GM12878 (cell line): Measurements from ENCODE around the gene SURF4. TPM values are rescaled to one million over a fixed set of nuclear protein-coding genes. Genes with fewer than 3 reads are reported as not detected.

ENCODE experiments used
- ATAC-seq: fragments of 200-7000 bp; cut with Tn5 transposase; 3 replicates; pipeline ENCODE4 v1.9.1; 2020; ENCODE audit warnings: mild to moderate bottlenecking, moderate library complexity
- BruUV-seq: library from RNA; stranded (reverse); fragments of 400-500 nt; replicated peaks from 2 replicates; lab custom pipeline; 2021; lab: Mats Ljungman, UMichigan
- CTCF ChIA-PET: fragments of 300-600 bp; sonication (Branson Sonifier 250); formaldehyde crosslinking; extraction: SDS; loops from one replicate; lab custom pipeline; 2021; ENCODE audit warnings: inconsistent platforms; lab: Yijun Ruan, JAX
- POLR2A ChIA-PET: fragments of 350-600 bp; formaldehyde crosslinking; extraction: SDS; loops from one replicate; lab custom pipeline; 2021; ENCODE audit warnings: inconsistent platforms; lab: Charles Lee
- RAD21 ChIA-PET: fragments of 300-600 bp; sonication (Branson Sonifier 250); formaldehyde crosslinking; loops from one replicate; lab custom pipeline; 2023; ENCODE audit warnings: antibody characterized with exemption; ENCODE audit not compliant: unreplicated experiment; lab: Charles Lee
- SMC1A ChIA-PET: fragments of 300-600 bp; sonication (Branson Sonifier 250); formaldehyde crosslinking; loops from one replicate; lab custom pipeline; 2023; ENCODE audit not compliant: unreplicated experiment, uncharacterized antibody; lab: Charles Lee
- DNase-seq: peaks from one replicate; pipeline ENCODE4 v3.0.0-alpha.2; 2011; ENCODE audit warnings: low read depth, low spot score
- FAIRE-seq: peaks from 3 replicates; lab custom pipeline; 2011; peaks lifted over from hg19 to GRCh38; lab: Jason Lieb, UNC
- H2AFZ ChIP-seq: 2 replicates; pipeline ENCODE4 v1.6.0; 2011; ENCODE audit warnings: low read depth, low read length, control low read depth; ENCODE audit not compliant: control insufficient read depth
- H3K27ac ChIP-seq: 2 replicates; pipeline ENCODE4 v1.5.1; 2011; ENCODE audit warnings: control low read depth; ENCODE audit not compliant: control insufficient read depth, insufficient read depth
- H3K27me3 ChIP-seq, 2 experiments: replicated peaks in 1 of 2; 2 replicates each; pipeline versions ENCODE4 v1.6.0 to v1.6.1; 2011; ENCODE audit warnings: low read length in 1 of 2; ENCODE audit not compliant: control insufficient read depth in 2 of 2, insufficient read depth in 2 of 2
- H3K36me3 ChIP-seq, 2 experiments: 2 replicates each; pipeline ENCODE4 v1.5.1; 2011; ENCODE audit warnings: low read length in 1 of 2; ENCODE audit not compliant: control insufficient read depth in 2 of 2, insufficient read depth in 2 of 2
- H3K4me1 ChIP-seq: 2 replicates; pipeline ENCODE4 v1.6.1; 2011; ENCODE audit warnings: mild to moderate bottlenecking, low read length, moderate library complexity, mixed read lengths; ENCODE audit not compliant: control insufficient read depth, insufficient read depth
- H3K4me2 ChIP-seq: 2 replicates; pipeline ENCODE4 v1.6.0; 2011; ENCODE audit warnings: control low read depth; ENCODE audit not compliant: control insufficient read depth, insufficient read depth
- H3K4me3 ChIP-seq: fragments of 200-600 bp; sonication (generic); 2 replicates; pipeline ENCODE4 v1.5.1; 2016
- H3K79me2 ChIP-seq: 2 replicates; pipeline ENCODE4 v1.6.0; 2011; ENCODE audit warnings: low read length; ENCODE audit not compliant: control insufficient read depth, insufficient read depth
- H3K9ac ChIP-seq: 2 replicates; pipeline ENCODE4 v1.8.0; 2011; ENCODE audit warnings: low read length, control low read depth, mixed read lengths; ENCODE audit not compliant: control insufficient read depth, insufficient read depth
- H3K9me3 ChIP-seq: replicated peaks from 3 replicates; pipeline ENCODE4 v1.5.1; 2011; ENCODE audit warnings: mild to moderate bottlenecking, low read length; ENCODE audit not compliant: control insufficient read depth, insufficient read depth
- H4K20me1 ChIP-seq: 2 replicates; pipeline ENCODE4 v1.6.0; 2011; ENCODE audit not compliant: control insufficient read depth, insufficient read depth
- CTCF ChIP-seq, 3 experiments: IDR thresholded peaks in 2 of 3; conservative IDR thresholded peaks in 1 of 3; 2 replicates each; pipeline ENCODE4 v1.5.1; 2011; ENCODE audit warnings: low read depth in 3 of 3, low read length in 3 of 3, mild to moderate bottlenecking in 3 of 3, control low read depth in 2 of 3, moderate library complexity in 2 of 3, inconsistent platforms in 1 of 3, mixed read lengths in 1 of 3; ENCODE audit not compliant: control insufficient read depth in 2 of 3, insufficient read depth in 1 of 3; ENCODE audit errors: extremely low read depth in 1 of 3
- E2F4 ChIP-seq: IDR thresholded peaks from 2 replicates; pipeline ENCODE4 v1.6.1; 2012; ENCODE audit warnings: low read depth, low read length, improper control_type of control experiment
- POLR2AphosphoS5 ChIP-seq: IDR thresholded peaks from 2 replicates; pipeline ENCODE4 v1.6.1; 2011; ENCODE audit warnings: mild to moderate bottlenecking, low read length, inconsistent platforms
- RAD21 ChIP-seq: IDR thresholded peaks from 2 replicates; pipeline ENCODE4 v1.6.1; 2011; ENCODE audit warnings: mild to moderate bottlenecking, low read depth, low read length, moderate library complexity; ENCODE audit not compliant: insufficient read depth
- RUNX3 ChIP-seq: IDR thresholded peaks from 2 replicates; pipeline ENCODE4 v1.6.1; 2012; ENCODE audit warnings: low read length, inconsistent platforms
- WGBS: methylation state at CpG from one replicate; pipeline ENCODE4 v1.1.6; 2016; ENCODE audit warnings: low lambda C conversion rate; ENCODE audit not compliant: insufficient replicate concordance, insufficient coverage; ENCODE audit errors: missing lambda C conversion rate; 5-methylcytosine and 5-hydroxymethylcytosine counted together
- in situ Hi-C: fragments of 300-500 bp; cut with MboI; formaldehyde crosslinking; loops from 9 replicates; pipeline ENCODE4 v1.14.3; 2018; ENCODE audit warnings: mixed read lengths
- intact Hi-C: fragments of 100-400 bp; cut with micrococcal nuclease; formaldehyde crosslinking; loops from one replicate; pipeline ENCODE4 v1.14.2; 2022; ENCODE audit not compliant: unreplicated experiment
- polyA plus RNA-seq, 11 experiments: library from polyadenylated mRNA; depleted of rRNA in 4 of 11; unstranded in 6 of 11; stranded (reverse) in 5 of 11; fragments of >200 nt; fragmentation: Nextera tagmentation in 4 of 11; fragmentation: Illumina TruSeq in 1 of 11; extraction: Ambion mirVana in 4 of 11; extraction: Trizol in 1 of 11; gene quantifications; 1 replicate in 1 of 11; 2 replicates in 10 of 11; pipeline versions ENCODE4 v1.2.1 to v1.2.3, GENCODE V29; 2011 to 2016; ENCODE audit warnings: inconsistent platforms in 2 of 11, missing spikeins in 2 of 11, low read depth in 1 of 11
- total RNA-seq, 4 experiments: library from RNA; depleted of rRNA in 3 of 4; stranded (reverse); fragments of >200 nt in 3 of 4; fragmentation: Illumina TruSeq in 1 of 4; extraction: Trizol in 1 of 4; gene quantifications; 2 replicates each; pipeline versions ENCODE4 v1.2.1 to v1.2.3, GENCODE V29; 2013 to 2021

SURF4 gene
- total and polyA plus RNA-seq, 10 of the 15 experiments (the other 5 are each of a cell fraction or from before 2014, with no cell fraction given): 6.4 to 134 (median 78.7) TPM

DNA sequence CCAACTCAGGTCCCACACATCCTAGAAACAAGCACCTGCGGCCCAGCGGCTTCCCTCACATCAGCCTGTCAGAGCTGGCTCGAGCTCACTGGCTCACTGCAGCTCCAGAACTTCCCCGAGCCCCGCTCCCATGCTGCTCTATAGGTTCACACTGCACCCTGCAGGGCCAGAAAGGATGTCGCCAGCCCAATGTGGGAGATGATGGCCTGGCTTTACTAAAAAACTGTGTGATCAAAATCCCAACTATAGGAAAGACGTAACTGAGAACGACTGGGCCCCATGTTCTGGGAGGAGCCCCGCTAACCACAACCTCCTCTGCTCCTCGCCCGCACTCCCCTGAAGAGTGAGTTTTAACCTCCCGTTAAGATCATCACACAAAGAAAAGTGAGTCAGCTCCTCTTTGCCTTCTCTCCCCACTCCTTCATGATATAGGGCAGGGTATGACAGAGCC lies 4.6 kb downstream of the SURF4 start:
- ChIA-PET POLR2A (interaction anchor here (0.6 to 2.8 kb wide), 7 partner anchors 12 to 185 kb away, joined by 3 to 13 read pairs (median 4); partner anchors contain the start of genes MED22, RPL7A, SURF1 and SURF2), CTCF (interaction anchor here (0.6 to 3.9 kb wide), 7 partner anchors 8 to 227 kb away, joined by 3 to 16 read pairs (median 3); partner anchors contain the start of genes SURF1 and SURF2), RAD21 (interaction anchor here (0.8 to 1.1 kb wide), 2 partner anchors 36 to 185 kb away, joined by 3 to 4 read pairs; no protein-coding TSS in a partner anchor), SMC1A (interaction anchor here (1.1 to 1.2 kb wide), 2 partner anchors 23 to 184 kb away, joined by 3 read pairs; partner anchors contain the start of genes MED22 and RPL7A)
- Histone ChIP-seq H3K4me2 (peak overlapping the region; percentile 80), H2AFZ (no peak overlapping the region), H3K4me3 (peak overlapping the region; percentile 21), H3K27ac (peak overlapping the region; percentile 60), H3K9ac (peak overlapping the region; percentile 33; the same call in 1 of the 2 replicates), H4K20me1 (peaks cover 32% of the 10 kb centered on the region), H3K4me1 (peaks cover 22% of the 10 kb centered on the region), H3K36me3 (peaks cover 19 to 22% of the 10 kb centered on the region in 2 experiments; a peak in 3 of 4 replicates)
- in situ Hi-C loops: no loop called here
- DNase-seq: no peak
- no TSS peak for BruUV-seq
- no peak for FAIRE-seq
- ATAC-seq: no peak
- WGBS: 27% methylated on average over 12 of the region's 12 CpGs
- TF ChIP-seq CTCF (IDR thresholded peaks at IDR 0.05 in 2 of 3, conservative IDR thresholded peaks at IDR 0.05 in 1 of 3; ENCODE audit: control insufficient read depth in 2 of 3, extremely low read depth in 1 of 3, insufficient read depth in 1 of 3, low read depth in 3 of 3, low read length in 3 of 3): peak in 1 of 3 experiments; percentile 27; a peak in 2 of 6 replicates
- TF ChIP-seq E2F4: no peak
- peak; percentile 71 for TF ChIP-seq RUNX3
- TF ChIP-seq POLR2AphosphoS5: peak; percentile 37; the same call in 1 of the 2 replicates
- TF ChIP-seq RAD21: peak; percentile 39
- TF ChIP-seq, all 136 proteins: peak for 4
- Histone ChIP-seq H3K79me2 (peaks cover 88% of the 10 kb centered on the region), H3K9me3 (no peaks in the 10 kb centered on the region), H3K27me3 (no peaks in the 10 kb centered on the region)
- intact Hi-C loops: loop anchor here (5.0 kb wide), 1 partner anchor 34 kb away; the partner anchor contains the start of gene SURF6
